K562 (cell line): Measurements from ENCODE around the gene EPPIN. TPM values are rescaled to one million over a fixed set of nuclear protein-coding genes. Genes with fewer than 3 reads are reported as not detected.

Experiments used
- ATAC-seq: fragments of 200-7000 bp; cut with Tn5 transposase; 3 replicates; pipeline ENCODE4 v1.9.1; 2020; ENCODE audit warnings: moderate library complexity
- BruUV-seq: library from RNA; stranded (reverse); fragments of 400-500 nt; replicated peaks from 2 replicates; lab custom pipeline; 2021; lab: Mats Ljungman, UMichigan
- CTCF ChIA-PET: fragments of 300-600 bp; formaldehyde crosslinking; extraction: SDS; loops from one replicate; lab custom pipeline; 2021; ENCODE audit warnings: low intra/inter-chr PET ratio; lab: Yijun Ruan, JAX
- POLR2A ChIA-PET: fragments of 300-600, 350-650 bp; sonication (Branson Sonifier 250); formaldehyde crosslinking; extraction: SDS; loops from one replicate; lab custom pipeline; 2021; ENCODE audit warnings: antibody characterized with exemption, inconsistent platforms; lab: Yijun Ruan, JAX
- DNase-seq, 4 experiments: peaks; one replicate each; pipeline versions ENCODE4 v3.0.0 to v3.0.0-alpha.2; 2011 to 2018; ENCODE audit warnings: low spot score in 3 of 4, mixed read lengths in 3 of 4; ENCODE audit errors: extremely low read depth in 1 of 4
- FAIRE-seq: peaks from 2 replicates; lab custom pipeline; 2011; peaks lifted over from hg19 to GRCh38; lab: Jason Lieb, UNC
- H2AFZ ChIP-seq: 2 replicates; pipeline ENCODE4 v1.6.0; 2011; ENCODE audit warnings: low read depth, low read length, control low read depth, inconsistent platforms
- H3K27ac ChIP-seq: fragments of 200-600 bp; 3 replicates; pipeline ENCODE4 v1.8.0; 2011; ENCODE audit warnings: low read depth, mild to moderate bottlenecking, control low read depth, inconsistent platforms, low read length, moderate library complexity, mixed read lengths; ENCODE audit errors: extremely low read depth
- H3K27me3 ChIP-seq, 2 experiments: fragments of 300-600 bp in 1 of 2; 2 replicates in 1 of 2; 3 replicates in 1 of 2; pipeline versions ENCODE4 v1.6.0 to v1.8.0; 2011; ENCODE audit warnings: inconsistent platforms in 2 of 2, low read length in 2 of 2, mild to moderate bottlenecking in 1 of 2, mixed read lengths in 1 of 2, moderate library complexity in 1 of 2; ENCODE audit not compliant: control insufficient read depth in 2 of 2, insufficient read depth in 2 of 2
- H3K36me3 ChIP-seq: fragments of 300-600 bp; 3 replicates; pipeline ENCODE4 v1.8.0; 2011; ENCODE audit warnings: mild to moderate bottlenecking, low read length, inconsistent platforms; ENCODE audit not compliant: control insufficient read depth, insufficient read depth
- H3K4me1 ChIP-seq, 2 experiments: fragments of 200-600 bp in 1 of 2; replicated peaks in 1 of 2; 2 replicates in 1 of 2; 3 replicates in 1 of 2; pipeline versions ENCODE4 v1.5.1 to v1.8.0; 2011; ENCODE audit warnings: inconsistent platforms in 2 of 2, low read length in 2 of 2, mild to moderate bottlenecking in 1 of 2, mixed read lengths in 1 of 2, moderate library complexity in 1 of 2; ENCODE audit not compliant: control insufficient read depth in 2 of 2, insufficient read depth in 2 of 2
- H3K4me2 ChIP-seq: 2 replicates; pipeline ENCODE4 v1.6.1; 2011; ENCODE audit warnings: low read length, control low read depth, inconsistent platforms, mixed read lengths; ENCODE audit not compliant: insufficient read depth
- H3K4me3 ChIP-seq: fragments of 200-600 bp; sonication (generic), shearing (Covaris generic); 2 replicates; pipeline ENCODE4 v1.5.1; 2016; ENCODE audit warnings: control low read depth, inconsistent platforms
- H3K79me2 ChIP-seq: fragments of 200-600 bp; 3 replicates; pipeline ENCODE4 v1.8.0; 2011; ENCODE audit warnings: low read length, inconsistent platforms; ENCODE audit not compliant: control insufficient read depth, insufficient read depth
- H3K9ac ChIP-seq, 2 experiments: 2 replicates each; pipeline versions ENCODE4 v1.6.0 to v1.6.1; 2011; ENCODE audit warnings: low read depth in 2 of 2, low read length in 2 of 2, control low read depth in 1 of 2, inconsistent platforms in 1 of 2, mild to moderate bottlenecking in 1 of 2, mixed read lengths in 1 of 2; ENCODE audit not compliant: insufficient read depth in 1 of 2
- H3K9me1 ChIP-seq: one replicate; pipeline ENCODE4 v1.6.0; 2011; ENCODE audit warnings: inconsistent platforms, mild to moderate bottlenecking, low read length, moderate library complexity; ENCODE audit not compliant: control insufficient read depth, insufficient read depth
- H3K9me3 ChIP-seq: replicated peaks from 2 replicates; pipeline ENCODE4 v1.5.1; 2011; ENCODE audit warnings: low read depth, low read length, inconsistent platforms; ENCODE audit not compliant: control insufficient read depth, insufficient read depth
- H4K20me1 ChIP-seq: replicated peaks from 2 replicates; pipeline ENCODE4 v1.6.1; 2011; ENCODE audit warnings: low read length, inconsistent platforms, mixed read lengths; ENCODE audit not compliant: control insufficient read depth, insufficient read depth
- KLF13 ChIP-seq: fragments of 450-650 bp; IDR thresholded peaks from 2 replicates; pipeline ENCODE4 v1.6.1; 2016; ENCODE audit warnings: missing genetic modification characterization, low read depth, mild to moderate bottlenecking, missing compliant biosample characterization, moderate library complexity, borderline replicate concordance
- POLR2AphosphoS5 ChIP-seq: IDR thresholded peaks from 2 replicates; pipeline ENCODE4 v1.6.1; 2011; ENCODE audit warnings: mild to moderate bottlenecking, low read depth, low read length, moderate library complexity; ENCODE audit not compliant: control insufficient read depth, insufficient read depth
- REST ChIP-seq, 2 experiments: fragments of 450-650 bp; formaldehyde crosslinking in 1 of 2; IDR thresholded peaks; 2 replicates each; pipeline versions ENCODE4 v1.4.0 to v1.6.1; 2014 to 2020; ENCODE audit warnings: mild to moderate bottlenecking in 2 of 2, borderline replicate concordance in 1 of 2, low read depth in 1 of 2
- SRSF9 ChIP-seq: fragments of 200-400 bp; formaldehyde crosslinking; IDR thresholded peaks from 2 replicates; pipeline ENCODE4 v1.6.1; 2017; ENCODE audit warnings: low read depth, low read length, borderline replicate concordance
- STAG1 ChIP-seq: sonication (generic); formaldehyde crosslinking; IDR thresholded peaks from 2 replicates; pipeline ENCODE4 v1.5.0; 2020; ENCODE audit warnings: missing genetic modification reagents, borderline replicate concordance
- ZNF431 ChIP-seq: sonication (generic); formaldehyde crosslinking; IDR thresholded peaks from 2 replicates; pipeline ENCODE4 v1.8.0; 2022; ENCODE audit warnings: mild to moderate bottlenecking, missing genetic modification reagents
- WGBS: fragments of 100-300 bp; shearing (Covaris generic); methylation state at CpG from one replicate; pipeline ENCODE4 v1.1.6; 2016; ENCODE audit warnings: low coverage, mixed read lengths; ENCODE audit not compliant: insufficient coverage; ENCODE audit errors: missing lambda C conversion rate; 5-methylcytosine and 5-hydroxymethylcytosine counted together
- in situ Hi-C: fragments of 300-500 bp; cut with MboI; formaldehyde crosslinking; loops from 4 replicates; pipeline ENCODE4 v1.15.0; 2018; ENCODE audit warnings: inconsistent platforms, mixed read lengths
- intact Hi-C: fragments of 100-400 bp; cut with micrococcal nuclease; formaldehyde crosslinking; loops from 2 replicates; pipeline ENCODE4 v1.14.2; 2022
- polyA plus RNA-seq, 8 experiments: library from polyadenylated mRNA; depleted of rRNA in 4 of 8; stranded (reverse) in 5 of 8; unstranded in 3 of 8; fragments of >200 nt; fragmentation: Nextera tagmentation in 2 of 8; fragmentation: Illumina TruSeq in 1 of 8; extraction: Ambion mirVana in 2 of 8; extraction: Trizol in 1 of 8; gene quantifications; 2 replicates each; pipeline versions ENCODE4 v1.2.1 to v1.2.3, GENCODE V29; 2011 to 2014; ENCODE audit warnings: inconsistent platforms in 1 of 8, missing spikeins in 1 of 8
- total RNA-seq, 7 experiments: library from RNA; depleted of rRNA in 6 of 7; stranded (reverse); fragments of >200 nt in 6 of 7; fragmentation: Illumina TruSeq in 2 of 7; extraction: Trizol in 2 of 7; gene quantifications; 2 replicates each; pipeline versions ENCODE4 v1.2.1 to v1.2.3, GENCODE V29; 2011 to 2021; ENCODE audit warnings: low replicate concordance in 1 of 7
- TF ChIP-seq, protein P1 (sequence below): fragments of 450-650 bp; IDR thresholded peaks from 2 replicates; pipeline ENCODE4 v1.6.1; 2014; ENCODE audit warnings: low read depth, mild to moderate bottlenecking, moderate library complexity, borderline replicate concordance

EPPIN gene
- total and polyA plus RNA-seq, 9 of the 15 experiments (the other 6 are each of a cell fraction or from before 2014, with no cell fraction given): not detected

DNA sequence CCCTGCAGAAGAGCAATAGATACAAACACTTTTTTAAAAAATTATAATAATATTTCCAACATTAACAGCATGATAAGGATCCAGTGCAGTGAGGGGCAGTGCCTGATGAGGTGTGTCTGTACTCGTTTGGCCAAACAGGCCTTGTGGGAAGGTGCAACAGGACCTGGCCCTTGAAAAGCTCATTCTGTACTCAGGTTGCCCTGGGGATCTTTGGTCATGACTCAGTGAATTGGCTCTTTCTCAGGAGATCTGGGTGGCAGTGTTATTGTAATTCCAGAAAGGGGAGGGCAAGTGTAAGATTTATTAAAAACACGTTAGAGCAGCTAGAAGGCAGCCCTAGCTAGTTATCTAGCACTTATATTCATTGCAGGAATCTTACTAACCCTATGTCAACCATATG, 28.9 kb downstream of the EPPIN start (continued):
- TF ChIP-seq POLR2AphosphoS5: no peak
- TF ChIP-seq STAG1 (CRISPR knock-in tag): no peak
- no peak for TF ChIP-seq SRSF9
- TF ChIP-seq KLF13 (tag): no peak
- no peak for TF ChIP-seq ZNF431 (CRISPR knock-in tag)

- FAIRE-seq: no peak
- 7% methylated on average over 5 of the region's 5 CpGs for WGBS
- TF ChIP-seq REST (IDR thresholded peaks at IDR 0.05; ENCODE audit: borderline replicate concordance) (peak; percentile 39), REST (CRISPR knock-in tag; IDR thresholded peaks at IDR 0.05; ENCODE audit: low read depth) (no peak)
- TF ChIP-seq, protein P1, sequence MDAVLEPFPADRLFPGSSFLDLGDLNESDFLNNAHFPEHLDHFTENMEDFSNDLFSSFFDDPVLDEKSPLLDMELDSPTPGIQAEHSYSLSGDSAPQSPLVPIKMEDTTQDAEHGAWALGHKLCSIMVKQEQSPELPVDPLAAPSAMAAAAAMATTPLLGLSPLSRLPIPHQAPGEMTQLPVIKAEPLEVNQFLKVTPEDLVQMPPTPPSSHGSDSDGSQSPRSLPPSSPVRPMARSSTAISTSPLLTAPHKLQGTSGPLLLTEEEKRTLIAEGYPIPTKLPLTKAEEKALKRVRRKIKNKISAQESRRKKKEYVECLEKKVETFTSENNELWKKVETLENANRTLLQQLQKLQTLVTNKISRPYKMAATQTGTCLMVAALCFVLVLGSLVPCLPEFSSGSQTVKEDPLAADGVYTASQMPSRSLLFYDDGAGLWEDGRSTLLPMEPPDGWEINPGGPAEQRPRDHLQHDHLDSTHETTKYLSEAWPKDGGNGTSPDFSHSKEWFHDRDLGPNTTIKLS: no peak
Observed at GRCh38 chr20:45515147-45515913, 31.9 kb downstream of the EPPIN start, which contains the start of gene SPINT3. SPINT3 (minus strand) TSS chr20:45515622; CDS start chr20:45515608, 14 bp downstream.

More at GRCh38 chr20:45515147-45515913, 31.9 kb downstream of the EPPIN start, which contains the start of gene SPINT3:
- Histone ChIP-seq H4K20me1 (no peaks in the 10 kb centered on the region), H3K27me3 (peaks cover 0 to 3% of the 10 kb centered on the region in 2 experiments; a peak in 1 of 5 replicates), H3K36me3 (no peaks in the 10 kb centered on the region), H3K4me1 (no peaks in the 10 kb centered on the region), H3K79me2 (no peaks in the 10 kb centered on the region), H3K4me3 (no peak within 1 kb of the TSS), H3K9ac (no peak within 1 kb of the TSS), H3K9me3 (no peaks in the 10 kb centered on the region), H2AFZ (no peak within 1 kb of the TSS), H3K4me2 (no peak within 1 kb of the TSS), H3K9me1 (no peaks in the 10 kb centered on the region), H3K27ac (no peak within 1 kb of the TSS)
- DNase-seq (no peak), ATAC-seq (no peak)
- BruUV-seq: no TSS peak
- ChIA-PET POLR2A (interaction anchor here (1.5 kb wide), 1 partner anchor 9 kb away, joined by 5 read pairs; no protein-coding TSS in a partner anchor), CTCF (no interaction called here)
- in situ Hi-C loops: no loop called here
- intact Hi-C loops: no loop called here
